SK-N-SH (cell line): ENCODE measurements around the gene COL4A2. TPM values are rescaled to one million over a fixed set of nuclear protein-coding genes. Genes with fewer than 3 reads are reported as not detected.

ENCODE experiments used
- CTCF ChIA-PET: fragments of 300-600, 350-600 bp; formaldehyde crosslinking; extraction: SDS; loops from one replicate; lab custom pipeline; 2021; lab: Yijun Ruan, JAX
- POLR2A ChIA-PET: fragments of 350-600 bp; sonication (Branson Sonifier 250); formaldehyde crosslinking; extraction: SDS; loops from one replicate; lab custom pipeline; 2020; ENCODE audit warnings: antibody characterized with exemption, inconsistent platforms; lab: Yijun Ruan, JAX
- DNase-seq: peaks from one replicate; pipeline ENCODE4 v3.0.0; 2012
- H2AFZ ChIP-seq: fragments of 200-600 bp; sonication (generic); 2 replicates; pipeline ENCODE4 v1.8.1; 2016; ENCODE audit warnings: antibody characterized with exemption, mild to moderate bottlenecking, low read depth
- H3F3A ChIP-seq: fragments of 200-600 bp; sonication (generic); replicated peaks from 2 replicates; pipeline ENCODE3; 2016; ENCODE audit warnings: antibody characterized with exemption, mild to moderate bottlenecking; ENCODE audit not compliant: insufficient read depth
- H3K27ac ChIP-seq, 2 experiments: fragments of 200-500 bp in 1 of 2; fragments of 200-600 bp in 1 of 2; sonication (Bioruptor generic) in 1 of 2; sonication (generic), shearing (Covaris generic) in 1 of 2; 2 replicates each; pipeline versions ENCODE4 v1.5.1 to v1.6.1; 2014 to 2016; ENCODE audit warnings: low read depth in 2 of 2, inconsistent platforms in 1 of 2, low read length in 1 of 2, mild to moderate bottlenecking in 1 of 2, mixed read lengths in 1 of 2
- H3K27me3 ChIP-seq: fragments of 200-600 bp; sonication (generic), shearing (Covaris generic); 2 replicates; pipeline ENCODE4 v1.6.1; 2016; ENCODE audit warnings: mixed run types; ENCODE audit not compliant: insufficient read depth
- H3K36me3 ChIP-seq, 2 experiments: fragments of 200-500 bp in 1 of 2; fragments of 200-600 bp in 1 of 2; sonication (Bioruptor generic) in 1 of 2; sonication (generic) in 1 of 2; replicated peaks in 1 of 2; 2 replicates each; pipeline versions ENCODE3 to v1.5.1; 2014 to 2016; ENCODE audit warnings: low read length in 1 of 2, mild to moderate bottlenecking in 1 of 2; ENCODE audit not compliant: insufficient read depth in 2 of 2, control insufficient read depth in 1 of 2
- H3K4me1 ChIP-seq, 2 experiments: fragments of 200-500 bp in 1 of 2; fragments of 200-600 bp in 1 of 2; sonication (Bioruptor generic) in 1 of 2; sonication (generic), shearing (Covaris generic) in 1 of 2; 2 replicates each; pipeline versions ENCODE4 v1.5.1 to v1.6.1; 2014 to 2016; ENCODE audit warnings: low read depth in 1 of 2, low read length in 1 of 2, mixed run types in 1 of 2; ENCODE audit not compliant: insufficient read depth in 2 of 2, control insufficient read depth in 1 of 2
- H3K4me2 ChIP-seq: fragments of 200-600 bp; sonication (generic), shearing (Covaris generic); 2 replicates; pipeline ENCODE4 v1.6.1; 2017; ENCODE audit warnings: mixed run types
- H3K4me3 ChIP-seq, 2 experiments: fragments of 200-500 bp in 1 of 2; fragments of 200-600 bp in 1 of 2; sonication (Bioruptor generic) in 1 of 2; sonication (generic), shearing (Covaris generic) in 1 of 2; 2 replicates each; pipeline versions ENCODE4 v1.5.1 to v1.8.1; 2014 to 2016; ENCODE audit warnings: low read depth in 2 of 2, inconsistent platforms in 1 of 2, low read length in 1 of 2, mild to moderate bottlenecking in 1 of 2, mixed read lengths in 1 of 2, moderate library complexity in 1 of 2
- H3K79me2 ChIP-seq: fragments of 200-600 bp; sonication (generic); 2 replicates; pipeline ENCODE4 v1.8.1; 2017; ENCODE audit warnings: mild to moderate bottlenecking; ENCODE audit not compliant: insufficient read depth
- H3K9ac ChIP-seq: fragments of 200-600 bp; sonication (generic); 2 replicates; pipeline ENCODE4 v1.6.1; 2017; ENCODE audit warnings: mixed run types
- H3K9me2 ChIP-seq: fragments of 200-600 bp; sonication (generic); 2 replicates; pipeline ENCODE4 v1.6.1; 2017; ENCODE audit warnings: mixed run types
- H3K9me3 ChIP-seq: fragments of 200-600 bp; sonication (generic); 2 replicates; pipeline ENCODE4 v1.6.1; 2017; ENCODE audit warnings: mixed run types, mild to moderate bottlenecking, moderate library complexity
- H4K20me1 ChIP-seq: fragments of 200-600 bp; sonication (generic); 2 replicates; pipeline ENCODE4 v1.6.1; 2017; ENCODE audit warnings: mild to moderate bottlenecking, mixed run types; ENCODE audit not compliant: insufficient read depth
- CTCF ChIP-seq: fragments of 200-600 bp; sonication (generic); IDR thresholded peaks from 2 replicates; pipeline ENCODE4 v1.6.1; 2017; ENCODE audit warnings: antibody characterized with exemption, mild to moderate bottlenecking, moderate library complexity
- EP300 ChIP-seq, 2 experiments: IDR thresholded peaks; 2 replicates each; pipeline versions ENCODE4 v1.4.0 to v1.6.1; 2012; ENCODE audit warnings: borderline replicate concordance in 1 of 2, low read depth in 1 of 2, low read length in 1 of 2
- EZH2phosphoT487 ChIP-seq: fragments of 200-600 bp; sonication (generic); IDR thresholded peaks from 2 replicates; pipeline ENCODE4 v1.6.1; 2017; ENCODE audit warnings: low read depth, mixed run types, mild to moderate bottlenecking, antibody characterized with exemption, moderate library complexity, borderline replicate concordance
- FOXM1 ChIP-seq: IDR thresholded peaks from 2 replicates; pipeline ENCODE4 v1.4.0; 2012; ENCODE audit warnings: low read depth, mild to moderate bottlenecking
- GABPA ChIP-seq: IDR thresholded peaks from 2 replicates; pipeline ENCODE4 v1.4.0; 2012; ENCODE audit warnings: low read depth, mild to moderate bottlenecking
- GATA2 ChIP-seq: sonication (generic); formaldehyde crosslinking; IDR thresholded peaks from 2 replicates; pipeline ENCODE4 v1.5.0; 2020; ENCODE audit warnings: mild to moderate bottlenecking, missing genetic modification reagents
- JUND ChIP-seq: IDR thresholded peaks from 2 replicates; pipeline ENCODE4 v1.4.0; 2012
- NRF1 ChIP-seq: IDR thresholded peaks from 2 replicates; pipeline ENCODE4 v1.6.1; 2012; ENCODE audit warnings: low read depth, mild to moderate bottlenecking, low read length
- POLR2AphosphoS5 ChIP-seq: IDR thresholded peaks from 2 replicates; pipeline ENCODE4 v1.6.1; 2012; ENCODE audit warnings: low read depth, low read length
- RAD21 ChIP-seq: IDR thresholded peaks from 2 replicates; pipeline ENCODE4 v1.6.1; 2012; ENCODE audit warnings: mild to moderate bottlenecking, low read length
- RCOR1 ChIP-seq: fragments of 150-350 bp; IDR thresholded peaks from 2 replicates; pipeline ENCODE4 v1.6.1; 2017; ENCODE audit warnings: antibody characterized with exemption, low read length
- REST ChIP-seq: IDR thresholded peaks from 2 replicates; pipeline ENCODE4 v1.6.1; 2012; ENCODE audit warnings: mild to moderate bottlenecking, low read depth, low read length, moderate library complexity
- RFX5 ChIP-seq: IDR thresholded peaks from 2 replicates; pipeline ENCODE4 v1.6.1; 2012; ENCODE audit warnings: mild to moderate bottlenecking, improper control_type of control experiment, low read length
- SMC3 ChIP-seq: IDR thresholded peaks from 2 replicates; pipeline ENCODE4 v1.6.1; 2012; ENCODE audit warnings: low read depth, low read length, improper control_type of control experiment
- TEAD4 ChIP-seq: IDR thresholded peaks from 2 replicates; pipeline ENCODE4 v1.4.0; 2012; ENCODE audit warnings: mild to moderate bottlenecking, borderline replicate concordance; ENCODE audit not compliant: insufficient read depth
- USF2 ChIP-seq: fragments of 150-350 bp; IDR thresholded peaks from 2 replicates; pipeline ENCODE4 v1.6.1; 2017; ENCODE audit warnings: antibody characterized with exemption, low read length, low read depth, borderline replicate concordance
- WGBS: methylation state at CpG from one replicate; pipeline ENCODE4 v1.1.6; 2017; ENCODE audit warnings: low lambda C conversion rate; 5-methylcytosine and 5-hydroxymethylcytosine counted together
- polyA plus RNA-seq, 3 experiments: library from polyadenylated mRNA; depleted of rRNA; stranded (reverse); fragments of >200 nt; gene quantifications; 2 replicates each; pipeline ENCODE4 v1.2.3, GENCODE V29; 2012

The COL4A2 gene
- polyA plus RNA-seq, 1 of the 3 experiments (the other 2 are of a cell fraction), result 137 TPM

- WGBS, result 80% methylated on average over 5 of the region's 5 CpGs
- POLR2A ChIA-PET, result no interaction called here
- DNase-seq, result no peak
Observed at GRCh38 chr13:110538632-110539031, 231.5 kb downstream of the COL4A2 start.

GRCh38 chr13:110539894-110540293 is 232.8 kb downstream of the COL4A2 start:
- Histone ChIP-seq H3K27ac (no peak overlapping the region), H3K9me3 (no peaks in the 10 kb centered on the region), H3F3A (peaks cover 2% of the 10 kb centered on the region), H3K4me2 (no peak overlapping the region), H3K36me3 (no peaks in the 10 kb centered on the region), H2AFZ (no peak overlapping the region), H3K9me2 (no peaks in the 10 kb centered on the region), H3K4me3 (no peak overlapping the region), H3K9ac (no peak overlapping the region), H4K20me1 (no peaks in the 10 kb centered on the region), H3K27me3 (no peaks in the 10 kb centered on the region), H3K79me2 (no peaks in the 10 kb centered on the region), H3K4me1 (peaks cover 0 to 18% of the 10 kb centered on the region in 2 experiments; a peak in 1 of 4 replicates)
- 86% methylated on average over 5 of the region's 5 CpGs for WGBS
- DNase-seq, result no peak
- TF ChIP-seq FOXM1 (no peak), RFX5 (no peak), GATA2 (CRISPR knock-in tag) (no peak), RAD21 (no peak), RCOR1 (no peak), EZH2phosphoT487 (no peak), EP300 (IDR thresholded peaks at IDR 0.05; ENCODE audit: borderline replicate concordance in 1 of 2, low read depth in 1 of 2, low read length in 1 of 2) (no peak), REST (no peak), NRF1 (no peak), CTCF (no peak)
- CTCF ChIA-PET, result no interaction called here
- POLR2A ChIA-PET, result no interaction called here

More at GRCh38 chr13:110538632-110539031, 231.5 kb downstream of the COL4A2 start:
- H4K20me1 ChIP-seq, result no peaks in the 10 kb centered on the region
- no peaks in the 10 kb centered on the region for H3K36me3 ChIP-seq
- H3F3A ChIP-seq, result peaks cover 2% of the 10 kb centered on the region
- TF ChIP-seq RAD21 (no peak), TEAD4 (no peak), CTCF (no peak), SMC3 (no peak), GABPA (no peak), JUND (no peak), RCOR1 (no peak), POLR2AphosphoS5 (no peak), USF2 (no peak), FOXM1 (no peak)
- no peak overlapping the region for H3K9ac ChIP-seq
- H3K4me3 ChIP-seq, result no peak overlapping the region
- CTCF ChIA-PET, result interaction anchor here (1.3 kb wide), 1 partner anchor 83 kb away, joined by 3 read pairs; no protein-coding TSS in a partner anchor
- H3K4me1 ChIP-seq, result peaks cover 0 to 18% of the 10 kb centered on the region in 2 experiments; a peak in 1 of 4 replicates
- no peak overlapping the region for H3K27ac ChIP-seq
- H3K79me2 ChIP-seq, result no peaks in the 10 kb centered on the region
- no peak overlapping the region for H2AFZ ChIP-seq
- H3K9me2 ChIP-seq, result no peaks in the 10 kb centered on the region
- no peak overlapping the region for H3K4me2 ChIP-seq
- H3K27me3 ChIP-seq, result no peaks in the 10 kb centered on the region
- no peaks in the 10 kb centered on the region for H3K9me3 ChIP-seq
